Lower lobe of right lung (tissue), 2 donors: ENCODE data around the gene CRTC1. TPM values are rescaled to one million over a fixed set of nuclear protein-coding genes. Genes with fewer than 3 reads are reported as not detected.
A peak's percentile ranks its signal among the peaks of the same experiment; 100 is the strongest.

Source experiments
- ATAC-seq, 2 donors: fragments of 200-7000 bp; cut with Tn5 transposase; one replicate each; pipeline ENCODE4 v1.9.1; 2020 to 2022; ENCODE audit warnings: mild to moderate bottlenecking in 2 of 2, moderate library complexity in 2 of 2
- DNase-seq: peaks from one replicate; pipeline ENCODE4 v3.0.0-alpha.2; 2020
- H3K27ac ChIP-seq: fragments of 200-600 bp; one replicate; pipeline ENCODE4 v1.8.0; 2022
- H3K27me3 ChIP-seq: fragments of 200-600 bp; one replicate; pipeline ENCODE4 v1.8.0; 2022; ENCODE audit warnings: low read depth
- H3K36me3 ChIP-seq: fragments of 200-600 bp; one replicate; pipeline ENCODE4 v1.8.0; 2022; ENCODE audit warnings: mild to moderate bottlenecking
- H3K4me1 ChIP-seq: fragments of 200-600 bp; one replicate; pipeline ENCODE4 v1.8.0; 2022
- H3K4me3 ChIP-seq: fragments of 200-600 bp; one replicate; pipeline ENCODE4 v1.8.0; 2022; ENCODE audit warnings: mild to moderate bottlenecking
- H3K9me3 ChIP-seq: fragments of 200-600 bp; one replicate; pipeline ENCODE4 v1.8.0; 2022
- intact Hi-C: fragments of 100-400 bp; cut with DNase I; formaldehyde crosslinking; loops from one replicate; pipeline ENCODE4 v1.11.0; 2022
- total RNA-seq: library from RNA; stranded (reverse); fragmentation: NEBNext Ultra II Directional; extraction: Animal tissue kit (Norgen Biotek cat#: 25700); gene quantifications from one replicate; pipeline ENCODE4 v1.2.1, GENCODE V29; 2021
- TF ChIP-seq, protein P1 (sequence below): fragments of 200-600 bp; IDR thresholded peaks from one replicate; pipeline ENCODE4 v1.8.0; 2022; ENCODE audit warnings: antibody characterized with exemption, mild to moderate bottlenecking
- donor health status: DM: no; HTN: yes; CAD: no; lungs with severe emphysema.

Gene CRTC1
- total RNA-seq, 1 donor from 2014 or later: 16.2 TPM

- DNase-seq (no peak), ATAC-seq (no peak)
- Histone ChIP-seq H3K4me3 (no peak overlapping the region), H3K27me3 (no peaks in the 10 kb centered on the region), H3K4me1 (peaks cover 24% of the 10 kb centered on the region), H3K9me3 (no peaks in the 10 kb centered on the region), H3K27ac (peak overlapping the region; percentile 79), H3K36me3 (no peaks in the 10 kb centered on the region)
- intact Hi-C loops: no loop called here
- TF ChIP-seq, protein P1, sequence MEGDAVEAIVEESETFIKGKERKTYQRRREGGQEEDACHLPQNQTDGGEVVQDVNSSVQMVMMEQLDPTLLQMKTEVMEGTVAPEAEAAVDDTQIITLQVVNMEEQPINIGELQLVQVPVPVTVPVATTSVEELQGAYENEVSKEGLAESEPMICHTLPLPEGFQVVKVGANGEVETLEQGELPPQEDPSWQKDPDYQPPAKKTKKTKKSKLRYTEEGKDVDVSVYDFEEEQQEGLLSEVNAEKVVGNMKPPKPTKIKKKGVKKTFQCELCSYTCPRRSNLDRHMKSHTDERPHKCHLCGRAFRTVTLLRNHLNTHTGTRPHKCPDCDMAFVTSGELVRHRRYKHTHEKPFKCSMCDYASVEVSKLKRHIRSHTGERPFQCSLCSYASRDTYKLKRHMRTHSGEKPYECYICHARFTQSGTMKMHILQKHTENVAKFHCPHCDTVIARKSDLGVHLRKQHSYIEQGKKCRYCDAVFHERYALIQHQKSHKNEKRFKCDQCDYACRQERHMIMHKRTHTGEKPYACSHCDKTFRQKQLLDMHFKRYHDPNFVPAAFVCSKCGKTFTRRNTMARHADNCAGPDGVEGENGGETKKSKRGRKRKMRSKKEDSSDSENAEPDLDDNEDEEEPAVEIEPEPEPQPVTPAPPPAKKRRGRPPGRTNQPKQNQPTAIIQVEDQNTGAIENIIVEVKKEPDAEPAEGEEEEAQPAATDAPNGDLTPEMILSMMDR: no peak
Measured at GRCh38 chr19:18699403-18700054, 16.0 kb downstream of the CRTC1 start.

GRCh38 chr19:18700501-18701249, 17.2 kb downstream of the CRTC1 start:
- DNase-seq: peak; percentile 85
- ATAC-seq: peak; percentile 85 to 90
- Histone ChIP-seq H3K9me3 (no peaks in the 10 kb centered on the region), H3K4me3 (peak overlapping the region; percentile 57), H3K36me3 (no peaks in the 10 kb centered on the region), H3K27me3 (no peaks in the 10 kb centered on the region), H3K4me1 (peaks cover 24% of the 10 kb centered on the region), H3K27ac (peak overlapping the region; percentile 79)
- intact Hi-C loops: no loop called here
- TF ChIP-seq, protein P1: no peak

DNA sequence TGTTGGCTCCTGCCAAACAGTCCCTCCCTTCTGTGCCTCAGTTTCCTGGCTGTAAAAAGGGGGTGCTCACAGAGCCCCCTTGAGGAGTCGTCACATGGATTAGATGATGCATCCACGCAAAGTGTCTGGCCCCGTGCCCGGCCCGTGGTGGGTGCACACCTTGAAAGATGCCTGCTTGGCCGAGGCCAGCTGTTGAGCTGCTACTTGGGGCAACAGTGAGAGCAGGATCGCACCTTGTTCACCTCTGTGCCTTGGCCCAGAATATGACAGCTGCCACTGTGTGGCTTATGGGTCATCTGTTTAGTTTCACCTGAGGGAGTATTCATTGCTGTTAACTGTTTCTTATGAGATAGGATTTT, 17.7 kb downstream of the CRTC1 start:
- DNase-seq: no peak
- intact Hi-C loops: no loop called here
- H3K4me3 ChIP-seq: peak overlapping the region; percentile 57
- no peaks in the 10 kb centered on the region for H3K27me3 ChIP-seq
- no peaks in the 10 kb centered on the region for H3K9me3 ChIP-seq
- ATAC-seq: peak in 1 of 2 donors; percentile 5
- TF ChIP-seq, protein P1: no peak
- peaks cover 24% of the 10 kb centered on the region for H3K4me1 ChIP-seq
- H3K27ac ChIP-seq: no peak overlapping the region
- no peaks in the 10 kb centered on the region for H3K36me3 ChIP-seq

- TF ChIP-seq, protein P1: no peak
- Histone ChIP-seq H3K36me3 (no peaks in the 10 kb centered on the region), H3K27ac (no peak overlapping the region), H3K27me3 (no peaks in the 10 kb centered on the region), H3K9me3 (no peaks in the 10 kb centered on the region), H3K4me3 (no peak overlapping the region), H3K4me1 (peaks cover 24% of the 10 kb centered on the region)
- no peak for ATAC-seq
- intact Hi-C loops: no loop called here
- DNase-seq: no peak
Measured at GRCh38 chr19:18704054-18704453, 20.6 kb downstream of the CRTC1 start.

DNA sequence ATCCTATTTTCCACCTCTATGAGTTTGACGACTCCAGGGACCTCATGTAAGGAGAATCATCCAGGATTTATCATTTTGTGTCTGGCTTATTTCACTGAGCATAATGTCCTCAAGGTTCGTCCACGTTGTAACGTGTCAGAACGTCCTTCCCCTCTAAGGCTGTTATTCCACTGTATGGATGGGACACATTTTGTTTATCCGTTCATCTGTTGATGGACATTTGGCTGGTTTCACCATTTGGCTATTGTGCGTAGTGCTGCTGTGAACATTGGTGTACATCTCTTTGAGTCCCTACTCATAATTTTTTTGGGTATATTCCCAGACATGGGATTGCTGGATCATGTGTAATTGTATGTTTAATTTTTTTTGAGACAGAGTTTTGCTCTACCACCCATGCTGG, 21.5 kb downstream of the CRTC1 start:
- Histone ChIP-seq H3K4me1 (peaks cover 22% of the 10 kb centered on the region), H3K27ac (no peak overlapping the region), H3K27me3 (no peaks in the 10 kb centered on the region), H3K9me3 (no peaks in the 10 kb centered on the region), H3K36me3 (no peaks in the 10 kb centered on the region), H3K4me3 (no peak overlapping the region)
- ATAC-seq (no peak), DNase-seq (no peak)
- intact Hi-C loops: no loop called here
- TF ChIP-seq, protein P1: no peak
